ENCODE measurements around the gene SETMAR.

DNA sequence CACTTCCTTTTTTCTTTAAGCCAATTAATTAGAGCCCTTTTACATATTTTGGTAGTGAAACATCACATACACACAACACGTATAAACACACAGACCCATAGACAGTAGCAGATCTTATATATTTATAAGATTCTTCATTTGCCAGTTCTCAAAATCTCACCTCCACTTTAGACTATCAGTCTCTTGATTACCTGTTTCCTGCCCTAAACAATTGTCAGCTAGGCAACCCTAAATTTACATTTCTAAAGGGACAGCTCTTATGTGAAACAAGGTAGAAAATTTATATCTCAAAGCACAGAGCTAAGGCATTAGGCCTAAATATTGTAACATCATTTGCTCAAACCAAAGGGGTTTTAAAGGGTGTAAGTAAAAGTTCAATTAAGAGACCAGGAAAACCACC, 28.9 kb downstream of the SETMAR start:
- TF ChIP-seq, protein P1, sequence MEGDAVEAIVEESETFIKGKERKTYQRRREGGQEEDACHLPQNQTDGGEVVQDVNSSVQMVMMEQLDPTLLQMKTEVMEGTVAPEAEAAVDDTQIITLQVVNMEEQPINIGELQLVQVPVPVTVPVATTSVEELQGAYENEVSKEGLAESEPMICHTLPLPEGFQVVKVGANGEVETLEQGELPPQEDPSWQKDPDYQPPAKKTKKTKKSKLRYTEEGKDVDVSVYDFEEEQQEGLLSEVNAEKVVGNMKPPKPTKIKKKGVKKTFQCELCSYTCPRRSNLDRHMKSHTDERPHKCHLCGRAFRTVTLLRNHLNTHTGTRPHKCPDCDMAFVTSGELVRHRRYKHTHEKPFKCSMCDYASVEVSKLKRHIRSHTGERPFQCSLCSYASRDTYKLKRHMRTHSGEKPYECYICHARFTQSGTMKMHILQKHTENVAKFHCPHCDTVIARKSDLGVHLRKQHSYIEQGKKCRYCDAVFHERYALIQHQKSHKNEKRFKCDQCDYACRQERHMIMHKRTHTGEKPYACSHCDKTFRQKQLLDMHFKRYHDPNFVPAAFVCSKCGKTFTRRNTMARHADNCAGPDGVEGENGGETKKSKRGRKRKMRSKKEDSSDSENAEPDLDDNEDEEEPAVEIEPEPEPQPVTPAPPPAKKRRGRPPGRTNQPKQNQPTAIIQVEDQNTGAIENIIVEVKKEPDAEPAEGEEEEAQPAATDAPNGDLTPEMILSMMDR (IDR thresholded peaks at IDR 0.05): no peak
- TF ChIP-seq POLR2A (IDR thresholded peaks at IDR 0.05) (no peak), POLR2AphosphoS5 (IDR thresholded peaks at IDR 0.05) (no peak)
